Anterior cingulate cortex (tissue), 58 donors: ENCODE measurements around the gene CENPB.
A peak's percentile ranks its signal among the peaks of the same experiment; 100 is the strongest.
"Not testable (repeated sequence)": the region's sequence is repeated elsewhere in the genome, so short reads cannot be mapped to it uniquely, and the experiment has no call there.

Experiments used
- DNase-seq, 58 donors: peaks; one replicate each; lab custom pipeline; 2025; lab: John Stamatoyannopoulos, UW

Gene CENPB

GRCh38 chr20:3794701-3795420, 8.3 kb upstream of the CENPB start:
- no peak for DNase-seq

- not testable (repeated sequence) for DNase-seq
These were observed 7.6 kb upstream of the CENPB start for GRCh38 chr20:3794168-3794567.

GRCh38 chr20:3789201-3789600, 2.7 kb upstream of the CENPB start:
- DNase-seq: not testable (repeated sequence)

- no peak for DNase-seq
These were observed 2.2 kb upstream of the CENPB start for GRCh38 chr20:3788685-3789155.

- DNase-seq: no peak
These were observed 929 bp upstream of the CENPB start for GRCh38 chr20:3787324-3788014.

- DNase-seq: peak in 13 of 58 donors; percentile 19 to 62 (median 37)
These were observed 435 bp downstream of the CENPB start for GRCh38 chr20:3786126-3786484.

GRCh38 chr20:3785240-3786125, 1.1 kb downstream of the CENPB start:
- DNase-seq: peak in 1 of 58 donors; percentile 37

GRCh38 chr20:3784863-3785239, 1.7 kb downstream of the CENPB start:
- DNase-seq: no peak

- no peak for DNase-seq
These were observed 2.2 kb downstream of the CENPB start for GRCh38 chr20:3784216-3784853.

- peak in 2 of 58 donors; percentile 23 to 52 for DNase-seq
These were observed 2.9 kb downstream of the CENPB start for GRCh38 chr20:3783511-3784195.

GRCh38 chr20:3783068-3783489, 3.5 kb downstream of the CENPB start:
- no peak for DNase-seq

GRCh38 chr20:3782597-3782996, 3.9 kb downstream of the CENPB start:
- no peak for DNase-seq

- peak in 57 of 58 donors; percentile 7 to 91 (median 73) for DNase-seq
These were observed 5.2 kb downstream of the CENPB start, which contains the start of gene SPEF1 for GRCh38 chr20:3781153-3781910. Gene SPEF1, minus strand, starts transcription at chr20:3781448. Its CDS starts 161 bp downstream, at chr20:3781287.

- DNase-seq: peak in 4 of 58 donors; percentile 17 to 69 (median 22)
These were observed 7.6 kb downstream of the CENPB start for GRCh38 chr20:3778976-3779375.

- peak in 9 of 58 donors; percentile 19 to 56 (median 41) for DNase-seq
These were observed 8.6 kb downstream of the CENPB start for GRCh38 chr20:3777716-3778629.

- no peak for DNase-seq
These were observed 9.2 kb downstream of the CENPB start for GRCh38 chr20:3777381-3777715.

- DNase-seq: no peak
These were observed 11.0 kb downstream of the CENPB start for GRCh38 chr20:3775457-3776108.
